NK-92 treated with Interleukin-12 subunit alpha and Interleukin-12 subunit beta, amount 100 ng/mL, for 24 hours (cell line): ENCODE measurements around the gene RUNDC1.
"Not testable (repeated sequence)": the region's sequence is repeated elsewhere in the genome, so short reads cannot be mapped to it uniquely, and the experiment has no call there.

Experiments used
- DNase-seq: peaks from one replicate; lab custom pipeline; 2025; lab: John Stamatoyannopoulos, UW

Gene RUNDC1

GRCh38 chr17:42991471-42991870 is 11.1 kb downstream of the RUNDC1 start:
- DNase-seq, result no peak

- no peak for DNase-seq
Observed at GRCh38 chr17:42992872-42993271, 12.5 kb downstream of the RUNDC1 start.

GRCh38 chr17:42993913-42994312 is 13.5 kb downstream of the RUNDC1 start:
- DNase-seq, result not testable (repeated sequence)

- DNase-seq, result no peak
Observed at GRCh38 chr17:42997390-42997983, 17.1 kb downstream of the RUNDC1 start.

GRCh38 chr17:42997984-42998938 is 17.9 kb downstream of the RUNDC1 start, which contains the start of gene RPL27:
RPL27 (plus strand) TSS chr17:42998419; CDS start chr17:42998751, 332 bp downstream.
- DNase-seq, result peak; percentile 90

- no peak for DNase-seq
Observed at GRCh38 chr17:42999003-42999525, 18.7 kb downstream of the RUNDC1 start.

- not testable (repeated sequence) for DNase-seq
Observed at GRCh38 chr17:43000894-43001293, 20.5 kb downstream of the RUNDC1 start.

GRCh38 chr17:43003542-43004172 is 23.3 kb downstream of the RUNDC1 start:
- DNase-seq, result no peak

- peak; percentile 73 for DNase-seq
Observed at GRCh38 chr17:43006639-43007551, 26.5 kb downstream of the RUNDC1 start, which contains the start of gene IFI35. IFI35 (plus strand) TSS chr17:43006784; CDS start chr17:43006948, 164 bp downstream.

- DNase-seq, result no peak
Observed at GRCh38 chr17:43010667-43011308, 30.4 kb downstream of the RUNDC1 start.

- DNase-seq, result no peak
Observed at GRCh38 chr17:43011728-43012472, 31.5 kb downstream of the RUNDC1 start.

- no peak for DNase-seq
Observed at GRCh38 chr17:43013296-43013695, 32.9 kb downstream of the RUNDC1 start.

- no peak for DNase-seq
Observed at GRCh38 chr17:43014020-43014648, 33.8 kb downstream of the RUNDC1 start.

- DNase-seq, result no peak
Observed at GRCh38 chr17:43014649-43015542, 34.5 kb downstream of the RUNDC1 start.

- no peak for DNase-seq
Observed at GRCh38 chr17:43015579-43015978, 35.2 kb downstream of the RUNDC1 start.

- DNase-seq, result no peak
Observed at GRCh38 chr17:43016216-43016615, 35.9 kb downstream of the RUNDC1 start.

- no peak for DNase-seq
Observed at GRCh38 chr17:43018008-43018853, 37.9 kb downstream of the RUNDC1 start.
